Choroid plexus epithelial cell (primary cell): Measurements from ENCODE around the gene GSS.

Experiments
- DNase-seq: peaks from one replicate; pipeline ENCODE4 v3.0.0-alpha.2; 2010; ENCODE audit warnings: low read depth
- H3K4me3 ChIP-seq: 2 replicates; pipeline ENCODE4 v1.5.1; 2011; ENCODE audit warnings: low read depth, mild to moderate bottlenecking, control low read depth, low read length, moderate library complexity
- CTCF ChIP-seq: conservative IDR thresholded peaks from 2 replicates; pipeline ENCODE4 v1.5.1; 2011; ENCODE audit warnings: low read depth, mild to moderate bottlenecking, control low read depth, inconsistent platforms, low read length, moderate library complexity

GSS gene

GRCh38 chr20:34997774-34998173, 42.2 kb upstream of the GSS start:
- TF ChIP-seq CTCF = no peak
- no peak for DNase-seq
- H3K4me3 ChIP-seq = no peak overlapping the region

GRCh38 chr20:34997131-34997561, 41.5 kb upstream of the GSS start:
- TF ChIP-seq CTCF = no peak
- H3K4me3 ChIP-seq = no peak overlapping the region
- peak; percentile 46 for DNase-seq

- H3K4me3 ChIP-seq = no peak overlapping the region
- no peak for TF ChIP-seq CTCF
- no peak for DNase-seq
These were observed 40.8 kb upstream of the GSS start for GRCh38 chr20:34996243-34997028.

DNA sequence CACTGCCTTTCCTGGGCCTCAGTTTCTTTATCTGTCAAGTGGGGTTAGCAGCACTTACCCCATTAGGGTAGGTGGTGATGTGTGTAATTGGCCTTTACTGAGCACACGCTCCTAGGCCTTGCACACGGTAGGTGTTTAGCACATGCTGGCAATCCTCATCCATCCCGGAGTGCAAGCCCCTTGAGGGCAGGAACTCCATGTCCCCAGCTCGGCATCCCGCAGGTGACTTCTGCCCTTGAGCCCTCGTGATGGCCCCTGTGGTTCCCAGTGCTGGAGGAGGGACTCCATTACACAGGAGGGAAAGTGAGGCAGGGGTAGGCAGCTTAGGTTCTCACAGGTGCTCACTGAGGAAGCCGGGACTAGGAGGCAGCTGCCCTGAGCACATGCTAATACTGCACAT, 40.1 kb upstream of the GSS start:
- DNase-seq = no peak
- TF ChIP-seq CTCF = no peak
- H3K4me3 ChIP-seq = no peak overlapping the region

- no peak for DNase-seq
- H3K4me3 ChIP-seq = no peak overlapping the region
- no peak for TF ChIP-seq CTCF
These were observed 39.6 kb upstream of the GSS start for GRCh38 chr20:34995192-34995591.

DNA sequence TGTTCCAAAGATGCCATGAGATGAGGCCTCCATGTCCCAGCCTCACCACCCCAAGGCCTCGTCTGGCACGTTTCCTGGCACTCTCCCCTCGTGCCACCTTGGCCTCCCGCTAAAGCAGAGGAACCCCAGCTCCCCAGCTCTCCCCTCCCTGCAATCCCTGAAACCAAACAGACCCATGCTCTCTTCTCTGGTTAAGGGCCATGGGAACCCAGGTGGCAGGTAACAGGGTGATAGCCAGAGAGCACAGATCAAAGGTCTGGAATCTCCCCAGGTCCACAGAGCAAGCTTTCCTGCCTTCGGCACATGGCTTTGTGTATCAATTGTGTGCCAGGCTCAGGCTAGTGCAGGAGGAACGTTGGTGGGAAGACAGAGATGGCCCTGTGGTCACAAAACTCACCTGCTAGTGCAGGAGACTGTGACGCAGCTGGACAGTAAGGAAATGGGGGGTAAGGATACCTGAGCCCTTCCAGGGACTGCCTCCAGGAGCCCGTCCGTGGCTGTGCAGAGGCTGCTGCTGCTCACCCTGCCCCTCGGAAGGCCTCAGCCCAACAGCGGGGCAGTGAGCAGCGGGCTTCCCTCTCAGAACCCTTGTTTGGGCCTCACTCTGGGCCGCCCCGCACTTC, 39.0 kb upstream of the GSS start:
- DNase-seq = no peak

More for the DNA sequence above, 39.0 kb upstream of the GSS start:
- TF ChIP-seq CTCF = no peak
- H3K4me3 ChIP-seq = no peak overlapping the region
